Vagina (tissue), 2 donors: ENCODE measurements around the gene RNPEPL1.

Experiments
- POLR2A ChIP-seq, 2 donors: fragments of 450-650 bp; IDR thresholded peaks; one replicate each; pipeline ENCODE4 v1.6.1; 2017; ENCODE audit warnings: antibody characterized with exemption in 2 of 2, mild to moderate bottlenecking in 2 of 2, moderate library complexity in 2 of 2
- POLR2AphosphoS5 ChIP-seq, 2 donors: sonication (generic); formaldehyde crosslinking; IDR thresholded peaks; one replicate each; pipeline ENCODE4 v1.9.0; 2017; ENCODE audit warnings: antibody characterized with exemption in 2 of 2, mild to moderate bottlenecking in 2 of 2, low read depth in 1 of 2; ENCODE audit not compliant: insufficient read depth in 1 of 2
- TF ChIP-seq, protein P1 (sequence below), 3 experiments: fragments of 450-650 bp in 2 of 3; fragments of 200-600 bp in 1 of 3; sonication (generic) in 1 of 3; IDR thresholded peaks; one replicate each; pipeline ENCODE4 v1.5.1; 2017 to 2019; ENCODE audit warnings: antibody characterized with exemption in 3 of 3, mild to moderate bottlenecking in 2 of 3, moderate library complexity in 2 of 3

DNA sequence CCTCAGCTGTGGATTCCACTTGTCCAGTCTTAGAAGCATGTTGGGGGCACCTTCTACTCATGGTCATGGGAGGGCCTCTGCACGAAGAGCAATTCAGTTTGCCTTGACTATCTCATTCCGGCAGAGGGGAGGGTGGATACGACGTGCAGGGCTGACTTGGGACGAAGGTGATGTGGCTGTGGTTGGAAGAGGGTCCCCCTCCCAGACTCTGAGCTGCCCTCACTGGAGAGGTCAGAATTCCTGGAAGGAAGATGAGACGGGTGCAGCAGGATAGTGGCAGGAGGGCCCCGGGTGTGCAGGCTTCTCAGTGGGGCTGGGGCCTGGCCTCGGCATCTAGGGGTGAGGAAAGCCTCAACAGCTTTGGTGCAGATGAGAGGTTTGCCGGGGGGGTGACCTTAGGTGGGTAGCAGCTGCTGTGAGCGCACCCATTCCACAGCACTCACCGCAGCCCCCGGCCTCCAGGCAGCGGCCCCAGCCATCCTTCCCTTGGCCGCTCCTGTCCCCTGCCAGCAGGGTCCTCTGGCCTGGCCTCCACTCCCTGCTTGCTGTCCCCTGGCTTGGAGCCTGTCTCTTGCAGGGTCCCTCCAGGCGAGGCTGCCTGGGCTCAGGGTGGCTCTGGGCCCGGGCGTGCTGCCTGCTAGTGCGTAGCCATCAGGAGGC lies 3.2 kb downstream of the RNPEPL1 start:
- TF ChIP-seq, protein P1, sequence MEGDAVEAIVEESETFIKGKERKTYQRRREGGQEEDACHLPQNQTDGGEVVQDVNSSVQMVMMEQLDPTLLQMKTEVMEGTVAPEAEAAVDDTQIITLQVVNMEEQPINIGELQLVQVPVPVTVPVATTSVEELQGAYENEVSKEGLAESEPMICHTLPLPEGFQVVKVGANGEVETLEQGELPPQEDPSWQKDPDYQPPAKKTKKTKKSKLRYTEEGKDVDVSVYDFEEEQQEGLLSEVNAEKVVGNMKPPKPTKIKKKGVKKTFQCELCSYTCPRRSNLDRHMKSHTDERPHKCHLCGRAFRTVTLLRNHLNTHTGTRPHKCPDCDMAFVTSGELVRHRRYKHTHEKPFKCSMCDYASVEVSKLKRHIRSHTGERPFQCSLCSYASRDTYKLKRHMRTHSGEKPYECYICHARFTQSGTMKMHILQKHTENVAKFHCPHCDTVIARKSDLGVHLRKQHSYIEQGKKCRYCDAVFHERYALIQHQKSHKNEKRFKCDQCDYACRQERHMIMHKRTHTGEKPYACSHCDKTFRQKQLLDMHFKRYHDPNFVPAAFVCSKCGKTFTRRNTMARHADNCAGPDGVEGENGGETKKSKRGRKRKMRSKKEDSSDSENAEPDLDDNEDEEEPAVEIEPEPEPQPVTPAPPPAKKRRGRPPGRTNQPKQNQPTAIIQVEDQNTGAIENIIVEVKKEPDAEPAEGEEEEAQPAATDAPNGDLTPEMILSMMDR (IDR thresholded peaks at IDR 0.05), result no peak
- TF ChIP-seq POLR2AphosphoS5 (IDR thresholded peaks at IDR 0.05; ENCODE audit: insufficient read depth in 1 of 2, low read depth in 1 of 2) (no peak), POLR2A (IDR thresholded peaks at IDR 0.05) (no peak)
